Lower leg skin (tissue), 4 donors: ENCODE data around the gene IFI6. TPM values are rescaled to one million over a fixed set of nuclear protein-coding genes. Genes with fewer than 3 reads are reported as not detected.

ENCODE experiments used
- DNase-seq, 2 donors: peaks; one replicate each; pipeline ENCODE4 v3.0.0-alpha.2; 2019; ENCODE audit warnings: low spot score in 2 of 2
- H3K4me3 ChIP-seq: fragments of 200-600 bp; sonication (generic); 2 replicates; pipeline ENCODE4 v1.5.1; 2017; ENCODE audit warnings: mild to moderate bottlenecking, low read depth; ENCODE audit not compliant: poor library complexity, severe bottlenecking
- CTCF ChIP-seq, 3 donors: fragments of 450-650 bp; IDR thresholded peaks; one replicate each; pipeline ENCODE4 v1.5.1; 2016; ENCODE audit warnings: antibody characterized with exemption in 3 of 3, mild to moderate bottlenecking in 3 of 3, moderate library complexity in 2 of 3
- POLR2A ChIP-seq, 2 donors: fragments of 450-650 bp; IDR thresholded peaks; one replicate each; pipeline ENCODE4 v1.6.1; 2016 to 2017; ENCODE audit warnings: antibody characterized with exemption in 2 of 2, mild to moderate bottlenecking in 1 of 2, moderate library complexity in 1 of 2
- WGBS, 2 donors: methylation state at CpG; one replicate each; pipeline ENCODE4 v1.1.5; 2018; 5-methylcytosine and 5-hydroxymethylcytosine counted together
- intact Hi-C: fragments of 100-400 bp; cut with DNase I; formaldehyde crosslinking; loops from one replicate; pipeline ENCODE4 v1.15.0; 2023; ENCODE audit warnings: low total_unique reads
- total RNA-seq, 4 donors: library from RNA; depleted of rRNA; stranded (reverse); fragments of >200 nt; gene quantifications; one replicate each; pipeline ENCODE4 v1.1.0, GENCODE V29; 2016

IFI6 gene
- total RNA-seq, 4 donors from 2014 or later = 11.8 to 21.4 (median 17.2) TPM

GRCh38 chr1:27650171-27650538 lies 21.8 kb downstream of the IFI6 start:
- intact Hi-C loops = no loop called here
- H3K4me3 ChIP-seq = no peak overlapping the region
- WGBS, 2 donors = 31 to 38% methylated on average over 1 of the region's 1 CpG
- no peak for TF ChIP-seq POLR2A (IDR thresholded peaks at IDR 0.05)
- no peak for TF ChIP-seq CTCF (IDR thresholded peaks at IDR 0.05)
- no peak for DNase-seq

GRCh38 chr1:27649306-27649635 lies 22.7 kb downstream of the IFI6 start:
- DNase-seq = no peak
- no peak overlapping the region for H3K4me3 ChIP-seq
- intact Hi-C loops = no loop called here
- WGBS, 2 donors = 89 to 96% methylated on average over 11 of the region's 11 CpGs
- TF ChIP-seq POLR2A (IDR thresholded peaks at IDR 0.05) = no peak
- no peak for TF ChIP-seq CTCF (IDR thresholded peaks at IDR 0.05)

- DNase-seq = no peak
- 62 to 65% methylated on average over 6 of the region's 6 CpGs for WGBS, 2 donors
- no peak overlapping the region for H3K4me3 ChIP-seq
- TF ChIP-seq POLR2A (IDR thresholded peaks at IDR 0.05) (no peak), CTCF (IDR thresholded peaks at IDR 0.05) (no peak)
- intact Hi-C loops = no loop called here
Measured at GRCh38 chr1:27648602-27649305, 23.2 kb downstream of the IFI6 start.

- intact Hi-C loops = no loop called here
- WGBS, 2 donors = 96 to 99% methylated on average over 5 of the region's 5 CpGs
- no peak overlapping the region for H3K4me3 ChIP-seq
Measured at GRCh38 chr1:27647328-27647727, 24.7 kb downstream of the IFI6 start.

GRCh38 chr1:27646676-27647075 lies 25.3 kb downstream of the IFI6 start:
- intact Hi-C loops = no loop called here
- DNase-seq = no peak

More at GRCh38 chr1:27647328-27647727, 24.7 kb downstream of the IFI6 start:
- TF ChIP-seq CTCF (IDR thresholded peaks at IDR 0.05) = no peak
- no peak for TF ChIP-seq POLR2A (IDR thresholded peaks at IDR 0.05)
- no peak for DNase-seq

More at GRCh38 chr1:27646676-27647075, 25.3 kb downstream of the IFI6 start:
- WGBS, 2 donors = 43 to 63% methylated on average over 6 to 8 of the region's 8 CpGs
- H3K4me3 ChIP-seq = no peak overlapping the region
- TF ChIP-seq POLR2A (IDR thresholded peaks at IDR 0.05) = no peak
- TF ChIP-seq CTCF (IDR thresholded peaks at IDR 0.05) = no peak
